HG02943 (cell line): ENCODE data around the gene IDH3B.

Experiments
- ATAC-seq: cut with Tn5 transposase; IDR thresholded peaks from one replicate; pipeline ENCODE4 v1.9.1; 2021; ENCODE audit warnings: mild to moderate bottlenecking, low read depth, moderate library complexity; ENCODE audit not compliant: unreplicated experiment

The IDH3B gene

DNA sequence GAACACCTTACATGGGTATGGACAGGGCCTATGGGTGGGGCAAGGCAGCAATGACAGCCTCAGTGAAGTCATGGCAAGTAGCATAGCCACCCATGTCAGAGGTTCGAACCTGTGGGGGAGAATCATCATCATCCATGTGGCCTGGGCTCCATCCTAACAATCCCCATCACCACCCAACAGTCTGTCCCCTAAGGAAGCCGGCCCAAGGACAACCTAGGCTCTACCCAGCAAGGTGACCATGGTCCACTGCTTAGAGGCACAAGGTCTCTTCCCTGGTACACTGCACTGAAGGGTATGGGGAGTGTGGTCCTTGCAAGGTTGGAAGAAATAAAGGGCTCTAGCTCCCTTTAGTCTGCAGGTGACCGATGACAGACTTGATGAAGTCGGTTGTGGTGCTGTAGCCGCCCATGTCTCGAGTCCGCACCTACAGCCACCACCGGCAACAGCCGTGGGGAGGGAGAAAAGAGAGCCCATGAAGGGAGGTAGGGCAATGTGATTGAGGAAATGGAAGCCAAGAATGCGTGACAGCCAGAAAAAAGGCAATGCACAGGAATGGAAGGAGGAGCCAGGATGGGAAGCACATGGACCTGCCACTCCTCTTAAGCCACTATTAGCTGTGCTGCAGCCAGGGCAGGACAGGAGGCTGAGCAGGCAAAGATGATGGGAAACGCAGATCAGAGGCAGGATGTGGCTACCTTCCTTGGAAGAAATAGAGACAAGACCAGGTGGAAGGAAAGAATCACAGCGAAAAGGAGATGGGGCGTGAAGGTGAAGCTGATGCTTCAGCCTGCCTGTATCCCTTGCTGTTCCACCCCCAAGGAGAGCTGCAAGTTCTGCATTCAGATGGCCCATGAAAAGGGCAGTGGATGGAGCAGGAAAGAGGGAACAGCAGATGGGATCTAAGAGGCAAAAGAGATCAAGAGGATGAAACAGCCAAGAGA lies 5.3 kb downstream of the IDH3B start:
- no peak for ATAC-seq

DNA sequence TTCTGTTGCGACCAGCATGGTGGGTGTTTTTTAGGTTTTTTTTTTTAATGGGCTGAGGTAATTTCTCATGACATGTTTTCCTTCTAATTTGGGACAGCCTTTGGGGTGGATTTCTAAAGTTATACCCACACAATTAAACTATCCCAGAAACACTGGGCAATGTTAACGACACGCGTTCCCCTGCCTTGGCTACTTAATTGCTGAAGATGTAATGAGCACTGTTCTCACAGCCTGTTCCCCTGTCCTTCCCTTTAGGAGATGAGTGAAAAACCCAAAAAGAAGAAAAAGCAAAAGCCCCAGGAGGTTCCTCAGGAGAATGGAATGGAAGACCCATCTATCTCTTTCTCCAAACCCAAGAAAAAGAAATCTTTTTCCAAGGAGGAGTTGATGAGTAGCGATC lies 6.3 kb downstream of the IDH3B start:
- ATAC-seq: no peak

DNA sequence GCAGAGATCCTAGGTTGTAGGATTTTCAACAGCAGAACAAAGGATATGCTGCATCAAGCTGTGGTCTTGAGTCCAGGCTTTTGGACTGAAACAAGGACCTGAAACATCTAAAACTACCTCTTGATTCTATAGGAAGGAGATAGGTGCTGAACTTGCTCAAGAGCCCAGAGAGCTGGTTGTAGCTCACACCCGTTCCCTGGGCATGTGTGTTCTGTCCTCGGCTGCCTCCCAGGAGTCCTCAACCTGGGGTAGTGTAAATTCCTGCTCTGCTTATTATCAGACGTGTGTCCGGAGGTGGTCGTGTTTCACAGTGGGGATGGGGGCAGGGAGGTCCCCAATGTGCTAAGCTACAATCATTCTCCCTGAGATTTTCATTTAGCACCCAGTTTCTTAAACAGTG lies 6.8 kb downstream of the IDH3B start:
- no peak for ATAC-seq

DNA sequence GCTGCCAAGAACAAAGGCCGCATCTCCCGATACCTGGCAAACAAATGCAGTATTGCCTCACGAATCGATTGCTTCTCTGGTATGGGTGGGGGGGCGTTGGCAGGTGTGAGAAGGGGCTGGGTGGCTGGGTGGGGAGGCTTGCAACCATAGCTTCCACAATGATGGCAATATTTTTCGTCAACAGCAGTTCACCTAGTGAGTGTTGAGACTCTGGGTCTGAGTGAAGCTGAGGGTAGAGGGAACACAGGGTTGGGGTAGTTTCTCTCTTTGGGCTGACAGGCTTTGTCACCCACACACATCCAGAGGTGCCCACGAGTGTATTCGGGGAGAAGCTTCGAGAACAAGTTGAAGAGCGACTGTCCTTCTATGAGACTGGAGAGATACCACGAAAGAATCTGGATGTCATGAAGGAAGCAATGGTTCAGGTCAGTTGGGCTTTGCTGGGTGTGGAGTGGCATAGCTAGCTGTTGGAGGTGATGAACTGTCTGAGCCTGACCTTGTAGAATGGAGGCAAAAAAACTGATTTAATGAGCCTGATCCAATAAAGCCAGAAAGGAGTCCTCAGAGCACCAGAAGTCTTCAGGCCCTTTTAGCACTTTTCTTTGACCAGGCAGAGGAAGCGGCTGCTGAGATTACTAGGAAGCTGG lies 7.4 kb downstream of the IDH3B start:
- no peak for ATAC-seq

DNA sequence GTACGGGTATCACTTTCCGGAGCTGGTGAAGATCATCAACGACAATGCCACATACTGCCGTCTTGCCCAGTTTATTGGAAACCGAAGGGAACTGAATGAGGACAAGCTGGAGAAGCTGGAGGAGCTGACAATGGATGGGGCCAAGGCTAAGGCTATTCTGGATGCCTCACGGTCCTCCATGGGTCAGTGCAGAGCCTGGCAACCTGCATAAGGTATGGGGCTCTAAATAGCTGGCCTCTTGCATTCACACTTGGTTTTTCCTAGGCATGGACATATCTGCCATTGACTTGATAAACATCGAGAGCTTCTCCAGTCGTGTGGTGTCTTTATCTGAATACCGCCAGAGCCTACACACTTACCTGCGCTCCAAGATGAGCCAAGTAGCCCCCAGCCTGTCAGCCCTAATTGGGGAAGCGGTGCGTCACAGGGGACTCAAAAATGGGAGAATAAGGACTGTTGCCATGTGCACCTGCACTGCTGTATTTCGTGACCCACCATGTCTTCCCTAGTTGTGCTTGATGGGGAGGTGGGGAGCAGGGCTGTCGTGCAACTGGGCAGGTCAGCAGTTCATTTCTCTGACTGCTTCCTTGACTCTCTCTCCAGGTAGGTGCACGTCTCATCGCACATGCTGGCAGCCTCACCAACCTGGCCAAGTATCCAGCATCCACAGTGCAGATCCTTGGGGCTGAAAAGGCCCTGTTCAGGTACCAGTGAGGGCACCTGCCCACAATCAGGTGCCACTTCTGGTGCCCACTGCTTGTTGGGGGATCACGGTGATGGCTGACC lies 8.5 kb downstream of the IDH3B start:
- ATAC-seq: no peak

DNA sequence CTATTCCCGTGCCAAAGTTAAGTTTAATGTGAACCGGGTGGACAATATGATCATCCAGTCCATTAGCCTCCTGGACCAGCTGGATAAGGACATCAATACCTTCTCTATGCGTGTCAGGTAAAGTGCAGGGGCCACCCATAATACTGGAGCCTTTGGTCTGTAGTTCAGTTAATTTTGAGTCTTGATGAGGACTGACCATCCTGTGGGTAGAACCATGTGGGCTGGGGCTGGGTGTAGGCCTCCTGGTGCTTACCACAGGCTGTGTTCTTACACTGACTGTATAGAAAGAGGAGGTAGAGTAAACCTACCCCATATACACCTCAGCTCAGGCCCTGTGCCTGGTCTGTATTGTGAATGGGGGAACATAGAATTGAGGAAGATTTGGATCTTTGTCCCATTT lies 9.2 kb downstream of the IDH3B start:
- ATAC-seq: no peak

DNA sequence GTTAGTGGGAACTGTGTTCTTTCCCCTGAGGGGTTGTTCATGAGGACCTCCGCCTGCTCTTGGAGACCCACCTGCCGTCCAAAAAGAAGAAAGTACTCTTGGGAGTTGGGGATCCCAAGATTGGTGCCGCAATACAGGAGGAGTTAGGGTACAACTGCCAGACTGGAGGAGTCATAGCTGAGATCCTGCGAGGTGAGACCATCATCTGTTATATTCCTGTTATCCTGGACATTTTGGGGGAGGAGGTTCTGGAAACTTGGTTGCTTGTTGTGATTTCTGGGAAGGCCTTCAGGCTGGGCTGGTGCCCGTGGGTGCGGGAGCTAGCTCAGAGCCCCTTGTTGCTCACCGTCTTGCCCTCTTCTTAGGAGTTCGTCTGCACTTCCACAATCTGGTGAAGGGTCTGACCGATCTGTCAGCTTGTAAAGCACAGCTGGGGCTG lies 9.6 kb downstream of the IDH3B start:
- no peak for ATAC-seq

DNA sequence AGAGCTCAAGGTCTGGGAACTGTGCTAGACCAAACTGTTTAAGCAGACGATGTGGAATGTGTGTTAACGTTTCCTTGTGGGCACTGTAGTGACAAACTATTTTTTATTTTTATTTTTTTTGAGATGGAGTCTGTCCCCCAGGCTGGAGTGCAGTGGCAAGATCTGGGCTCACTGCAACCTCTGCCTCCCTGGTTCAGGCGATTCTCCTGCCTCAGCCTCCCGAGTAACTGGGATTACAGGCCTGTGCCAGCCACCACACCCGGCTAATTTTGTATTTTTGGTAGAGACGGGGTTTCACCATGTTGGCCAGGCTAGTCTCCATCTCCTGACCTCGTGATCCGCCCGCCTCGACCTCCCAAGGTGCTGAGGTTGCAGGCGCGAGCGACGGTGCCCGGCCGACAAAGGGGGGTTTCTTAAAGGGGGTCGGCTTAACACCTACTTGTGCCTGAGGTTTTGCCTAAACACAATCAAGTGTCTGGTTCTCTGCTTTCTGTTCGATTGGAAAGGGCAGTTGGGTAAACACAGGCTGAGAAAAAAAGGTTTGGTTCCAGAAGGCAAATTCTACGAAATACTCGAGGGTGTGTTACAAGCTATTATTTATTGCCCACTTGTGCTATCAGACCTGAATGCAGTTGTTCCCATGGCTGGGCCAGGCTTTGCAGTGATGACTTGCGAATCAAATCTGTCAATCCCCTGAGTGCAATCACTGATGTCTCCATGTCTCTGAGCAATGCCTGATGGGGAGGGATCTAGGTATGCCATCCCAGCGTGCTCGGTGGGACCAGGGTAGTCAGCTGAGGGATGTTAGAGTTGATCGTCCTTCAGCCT lies 10.2 kb downstream of the IDH3B start:
- no peak for ATAC-seq

DNA sequence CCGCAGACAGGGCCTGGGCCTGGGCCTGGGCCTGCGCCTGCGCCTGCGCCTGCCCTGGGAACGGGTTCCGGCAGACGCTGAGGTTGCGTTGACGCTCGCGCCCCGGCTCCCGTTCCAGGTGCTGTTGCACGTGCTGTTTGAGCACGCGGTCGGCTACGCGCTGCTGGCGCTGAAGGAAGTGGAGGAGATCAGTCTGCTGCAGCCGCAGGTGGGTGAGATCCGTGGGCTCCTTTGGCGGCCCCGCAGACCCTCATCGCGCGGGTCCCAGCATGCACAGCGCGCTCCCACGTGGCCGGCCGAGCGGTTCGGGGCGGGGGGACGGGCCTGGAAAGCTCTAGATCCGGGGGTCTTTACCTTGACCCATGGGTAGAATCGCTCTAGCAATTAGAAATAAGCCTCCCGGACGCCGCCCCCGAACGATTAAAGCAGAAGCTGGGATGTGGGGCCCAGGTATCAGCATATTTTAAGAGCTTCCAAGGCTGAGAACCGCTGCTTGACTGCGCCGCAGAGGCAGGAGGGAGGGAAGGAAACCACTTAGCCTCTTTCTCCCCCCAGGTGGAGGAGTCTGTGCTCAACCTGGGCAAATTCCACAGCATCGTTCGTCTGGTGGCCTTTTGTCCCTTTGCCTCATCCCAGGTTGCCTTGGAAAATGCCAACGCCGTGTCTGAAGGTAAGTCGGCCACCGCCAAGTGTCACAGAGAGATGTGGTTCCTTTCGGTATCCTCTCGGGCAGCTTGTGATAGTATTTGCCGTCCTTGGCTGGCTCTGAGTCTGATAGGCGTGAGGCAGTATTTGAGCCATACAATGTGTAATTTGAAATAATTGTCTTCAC lies 11.1 kb downstream of the IDH3B start:
- peak; percentile 39 for ATAC-seq

DNA sequence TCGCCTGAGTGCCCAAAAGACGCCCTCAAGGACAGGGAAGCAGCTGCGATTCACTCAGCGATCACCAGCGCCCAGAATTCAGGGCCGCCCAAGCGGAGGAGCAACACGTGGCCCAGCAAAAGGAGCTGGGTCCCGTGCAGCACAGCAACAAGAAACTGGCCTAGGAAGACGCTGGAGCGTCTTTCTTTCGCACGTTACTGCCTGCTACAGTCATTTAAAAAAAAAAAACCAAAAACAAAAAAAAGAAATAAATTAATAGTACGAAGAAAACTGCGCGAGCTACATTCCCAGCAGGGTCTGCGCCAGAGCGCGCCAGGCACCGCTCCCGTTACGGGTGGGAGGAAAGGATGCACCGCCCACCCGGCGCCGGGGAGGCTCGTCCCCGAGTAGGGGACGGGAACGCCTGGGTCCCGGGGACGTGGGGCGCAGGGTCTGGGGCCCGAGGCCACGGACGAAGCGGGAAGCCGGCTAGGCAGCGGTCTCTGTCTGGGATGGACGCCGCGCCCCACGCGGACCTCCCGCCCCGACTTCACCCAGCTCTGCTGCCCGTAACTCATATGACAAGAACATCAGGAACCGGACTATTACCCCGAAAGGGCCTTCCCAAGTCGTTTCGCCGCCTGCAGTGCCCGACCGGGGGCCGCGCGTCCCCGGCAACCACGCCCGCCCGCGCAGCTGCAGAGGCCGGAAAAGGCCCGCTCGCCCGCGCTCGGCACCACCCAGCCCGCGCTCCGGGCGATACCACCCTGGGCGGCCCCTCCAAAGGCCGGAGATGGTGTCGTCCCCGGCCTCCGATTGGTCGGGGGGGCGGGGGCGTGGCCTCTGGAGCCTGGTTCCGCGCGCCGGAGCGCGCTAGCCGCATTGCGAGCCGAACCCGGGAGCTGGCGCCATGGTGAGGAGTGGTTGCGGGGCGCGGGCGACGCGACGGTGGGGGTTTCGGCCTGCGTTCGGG lies 12.0 kb downstream of the IDH3B start, which contains the start of gene NOP56:
NOP56 (plus strand) TSS at position 861 of the 952 bp plus-strand sequence; CDS start at position 890, 29 bp downstream.
- peak; percentile 84 for ATAC-seq

DNA sequence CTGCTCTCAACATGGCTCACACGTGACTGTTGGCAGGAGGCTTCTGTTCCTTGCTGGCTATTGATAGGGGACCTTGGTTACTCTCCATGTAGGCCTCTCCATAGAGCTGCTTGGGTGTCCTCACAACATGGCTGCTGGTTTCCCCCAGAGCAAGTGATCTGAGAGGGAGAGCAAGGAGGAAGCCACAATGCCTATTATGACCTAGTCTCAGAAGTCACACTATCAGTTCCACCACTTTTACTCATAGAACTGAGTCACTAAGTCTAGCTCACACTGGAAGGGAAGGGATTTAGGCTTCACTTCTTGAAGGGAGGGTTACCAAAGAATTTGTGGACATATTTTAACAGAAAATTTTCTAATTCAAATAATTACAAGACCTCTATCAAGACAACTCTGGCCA lies 20.3 kb downstream of the IDH3B start:
- ATAC-seq: no peak

DNA sequence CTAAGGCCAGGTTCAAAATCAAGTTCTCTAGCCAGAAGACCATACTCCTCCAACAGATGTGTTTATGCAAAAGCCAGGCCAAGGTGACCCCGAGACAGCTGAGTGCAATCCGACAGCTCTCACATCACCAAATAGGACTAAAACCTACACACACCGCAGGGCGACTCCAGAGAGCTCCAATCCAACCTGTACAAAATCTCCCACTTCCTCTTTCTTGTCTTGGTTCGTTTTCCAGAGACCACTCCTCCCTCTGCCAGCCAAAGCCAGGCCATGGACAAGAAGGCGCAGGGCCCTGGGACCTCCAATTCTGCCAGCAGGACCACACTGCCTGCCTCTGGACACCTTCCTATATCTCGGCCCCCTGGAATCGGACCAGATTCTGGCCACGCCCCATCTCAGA lies 23.1 kb downstream of the IDH3B start:
- no peak for ATAC-seq

DNA sequence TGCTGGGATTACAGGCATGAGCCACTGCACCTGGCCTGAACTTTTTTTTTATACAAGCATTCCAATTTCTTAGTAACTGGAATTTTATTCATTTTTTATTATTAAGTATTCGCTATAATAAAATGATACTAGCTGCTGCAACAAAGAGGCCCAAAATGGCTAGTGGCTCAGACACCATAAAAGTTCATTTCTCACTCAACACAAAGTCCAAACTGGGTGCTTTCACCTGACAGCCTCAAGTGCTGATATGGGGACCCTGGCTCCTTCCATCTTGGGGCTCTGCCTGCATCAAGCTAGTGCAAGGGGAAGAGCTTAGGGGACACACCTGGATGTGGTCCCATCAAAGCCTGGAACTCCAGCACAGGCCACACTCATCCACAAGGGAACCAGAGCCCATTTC lies 23.8 kb downstream of the IDH3B start:
- ATAC-seq: no peak

DNA sequence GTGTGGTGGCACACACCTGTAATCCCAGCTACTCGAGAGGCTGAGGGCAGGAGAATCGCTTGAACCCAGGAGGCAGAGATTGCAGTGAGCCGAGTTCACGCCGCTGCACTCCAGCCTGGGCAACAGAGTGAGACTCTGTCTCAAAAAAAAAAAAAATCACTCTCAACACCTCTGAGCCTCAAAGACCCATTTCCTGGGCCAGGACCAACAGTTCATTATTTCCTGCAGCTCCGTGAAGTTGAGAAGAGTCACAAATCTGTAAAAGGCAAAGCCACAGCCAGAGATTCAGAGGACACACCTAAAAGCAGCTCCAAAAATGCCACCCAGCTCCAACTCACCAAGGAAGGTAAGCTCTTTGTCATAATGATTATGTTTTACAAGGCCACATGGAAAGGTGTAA lies 26.8 kb downstream of the IDH3B start:
- ATAC-seq: no peak

DNA sequence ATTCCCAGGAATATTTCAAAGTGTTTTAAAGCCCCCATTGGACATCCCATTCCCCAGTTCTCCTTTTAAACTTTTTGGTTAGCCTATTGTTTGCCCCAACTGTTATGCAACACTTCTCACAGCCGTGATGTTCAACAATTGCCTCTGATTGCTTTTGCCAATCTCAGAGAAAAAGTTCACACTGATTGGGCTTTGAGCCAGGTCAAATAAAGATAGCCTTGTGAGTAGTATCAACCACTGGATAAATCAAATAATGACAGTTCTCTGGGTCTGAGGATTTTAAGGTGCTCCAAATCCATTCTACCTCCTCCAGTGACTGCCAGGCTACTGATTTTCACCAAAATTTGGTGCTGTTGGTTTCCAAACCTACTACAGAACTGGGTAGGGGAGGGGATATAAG lies 30.6 kb downstream of the IDH3B start:
- ATAC-seq: no peak

DNA sequence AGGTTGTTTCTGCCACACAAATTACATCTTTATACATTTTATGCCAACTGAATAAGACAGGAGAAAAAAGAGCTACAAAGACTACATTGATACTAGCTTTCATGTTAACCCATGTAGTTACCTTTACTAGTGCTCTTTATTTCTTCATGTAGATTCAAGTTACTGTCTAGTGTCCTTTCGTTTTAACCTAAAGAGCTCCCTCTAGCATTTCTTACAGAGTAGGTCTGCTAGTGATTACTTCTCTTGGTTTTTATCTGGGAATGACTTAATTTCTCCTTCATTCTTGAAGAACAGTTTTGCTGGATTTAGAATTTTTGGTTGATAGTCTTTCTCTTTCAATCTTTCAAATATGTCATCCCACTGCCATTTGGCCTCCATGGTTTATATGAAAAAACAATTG lies 32.8 kb downstream of the IDH3B start:
- ATAC-seq: no peak

DNA sequence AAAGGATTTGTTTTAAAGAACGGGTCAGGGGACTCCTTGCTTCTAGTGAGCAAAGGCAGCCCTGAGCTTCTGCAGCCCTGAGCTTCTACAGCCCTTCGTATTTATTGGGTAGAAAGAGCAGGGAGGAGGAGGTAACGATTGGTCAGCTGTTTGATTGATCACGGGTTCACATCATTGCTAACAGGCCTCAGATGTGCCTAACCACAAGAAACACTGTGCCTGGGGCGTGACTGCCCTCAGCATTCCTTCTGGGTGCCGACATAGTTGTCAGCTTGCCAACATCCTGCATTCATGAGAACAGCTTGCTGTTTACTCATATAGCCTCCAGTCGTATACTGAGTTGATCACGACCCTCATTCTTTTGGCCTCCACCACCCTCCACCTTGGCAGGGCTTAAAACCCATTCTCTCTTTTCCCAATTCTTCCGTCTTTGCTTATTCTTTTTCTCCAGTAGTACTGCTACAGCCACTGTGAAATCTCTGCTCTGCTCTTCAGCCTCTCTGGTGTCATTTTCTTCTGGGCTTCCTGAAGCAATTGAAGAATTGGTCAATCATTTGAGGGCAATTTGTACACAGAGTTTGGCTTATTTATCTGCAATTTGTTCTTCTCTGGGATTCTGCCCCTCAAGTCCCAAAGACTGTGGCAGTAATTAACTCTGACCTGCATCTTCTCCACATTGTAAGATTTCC lies 37.0 kb downstream of the IDH3B start:
- no peak for ATAC-seq

DNA sequence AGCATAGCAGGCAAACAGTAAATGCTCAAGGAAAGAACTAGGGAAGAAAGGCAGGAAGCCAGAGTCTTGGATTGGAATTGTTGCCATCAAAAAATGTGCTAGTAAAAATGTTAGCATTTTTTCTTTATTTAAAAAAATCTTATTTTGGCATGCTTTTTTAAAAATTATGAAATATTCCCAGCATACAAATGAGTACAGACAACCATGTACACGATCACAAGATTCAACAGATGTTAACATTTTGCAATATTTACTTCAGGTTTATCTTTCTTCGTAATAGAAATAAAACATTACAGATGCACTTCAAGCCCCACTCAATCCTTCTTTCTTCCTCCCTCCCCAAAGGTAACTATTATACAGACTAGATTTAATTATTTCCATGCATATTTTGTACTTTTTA lies 39.0 kb downstream of the IDH3B start:
- no peak for ATAC-seq
